Measurements from ENCODE around the gene ITCH. TPM values are rescaled to one million over a fixed set of nuclear protein-coding genes. Genes with fewer than 3 reads are reported as not detected.

Gene ITCH
- total RNA-seq, 2 experiments from 2014 or later: 51.6 to 57.9 TPM

- Mint-ChIP-seq H3K4me1 (no peaks in the 10 kb centered on the region), H3K9me3 (ENCODE audit: low read depth) (no peaks in the 10 kb centered on the region), H3K4me3 (no peak overlapping the region), H3K36me3 (peaks cover 19% of the 10 kb centered on the region), H3K27ac (no peak overlapping the region), H3K27me3 (no peaks in the 10 kb centered on the region)
- no peak for DNase-seq
- CTCF ChIA-PET: interaction anchor here (1.2 to 2.6 kb wide), 2 partner anchors 16 to 220 kb away, joined by 3 to 6 read pairs; no protein-coding TSS in a partner anchor
- no peak for ATAC-seq
These were observed 169.7 kb downstream of the ITCH start for GRCh38 chr20:34532756-34533155.

DNA sequence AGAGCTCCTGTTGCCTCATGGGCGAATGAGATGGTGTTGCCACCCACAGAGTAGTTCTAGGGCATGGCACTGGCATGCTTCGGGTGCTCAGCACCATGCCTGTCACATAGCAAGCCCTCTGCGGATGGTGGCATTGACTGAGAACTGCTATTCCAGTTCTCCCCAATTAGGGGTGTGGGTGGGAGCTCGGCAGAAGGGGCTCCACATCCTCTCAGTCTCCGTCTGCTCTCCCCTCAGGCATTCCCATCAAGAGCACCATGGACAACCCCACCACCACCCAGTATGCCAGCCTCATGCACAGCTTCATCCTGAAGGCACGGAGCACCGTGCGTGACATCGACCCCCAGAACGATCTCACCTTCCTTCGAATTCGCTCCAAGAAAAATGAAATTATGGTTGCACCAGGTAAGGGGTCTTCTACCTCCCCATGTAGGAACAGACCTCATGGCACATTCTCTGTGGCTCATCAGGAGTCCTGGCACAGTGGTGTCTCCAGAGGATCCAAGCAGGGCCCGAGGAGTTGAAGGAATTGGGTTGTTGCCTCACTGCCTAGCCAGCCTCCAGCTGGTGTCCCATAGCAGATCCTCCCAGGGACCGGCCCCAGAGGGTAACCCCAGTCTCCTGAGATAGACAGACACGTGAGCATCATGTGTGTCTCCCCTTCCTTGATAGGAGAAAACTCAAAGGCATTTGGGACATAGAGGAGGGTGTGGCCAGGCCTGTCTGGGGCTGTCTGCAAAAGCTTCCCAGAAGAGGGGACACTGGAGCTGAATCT lies 171.5 kb downstream of the ITCH start:
- DNase-seq (no peak), ATAC-seq (no peak)
- no peaks in the 10 kb centered on the region for H3K9me3 Mint-ChIP-seq (ENCODE audit: low read depth)
- no peaks in the 10 kb centered on the region for H3K4me1 Mint-ChIP-seq
- H3K4me3 Mint-ChIP-seq: no peak overlapping the region
- H3K27ac Mint-ChIP-seq: no peak overlapping the region
- CTCF ChIA-PET: interaction anchor here (1.2 kb wide), 1 partner anchor 222 kb away, joined by 5 read pairs; no protein-coding TSS in a partner anchor
- H3K36me3 Mint-ChIP-seq: peaks cover 18% of the 10 kb centered on the region
- no peaks in the 10 kb centered on the region for H3K27me3 Mint-ChIP-seq

- DNase-seq: no peak
- Mint-ChIP-seq H3K27ac (no peak overlapping the region), H3K9me3 (ENCODE audit: low read depth) (no peaks in the 10 kb centered on the region), H3K4me3 (no peak overlapping the region), H3K4me1 (no peaks in the 10 kb centered on the region), H3K36me3 (peaks cover 20% of the 10 kb centered on the region), H3K27me3 (no peaks in the 10 kb centered on the region)
- CTCF ChIA-PET: interaction anchor here (0.7 to 2.2 kb wide), 2 partner anchors 223 to 235 kb away, joined by 4 to 8 read pairs; no protein-coding TSS in a partner anchor
- ATAC-seq: no peak
These were observed 172.3 kb downstream of the ITCH start for GRCh38 chr20:34535301-34535840.

DNA sequence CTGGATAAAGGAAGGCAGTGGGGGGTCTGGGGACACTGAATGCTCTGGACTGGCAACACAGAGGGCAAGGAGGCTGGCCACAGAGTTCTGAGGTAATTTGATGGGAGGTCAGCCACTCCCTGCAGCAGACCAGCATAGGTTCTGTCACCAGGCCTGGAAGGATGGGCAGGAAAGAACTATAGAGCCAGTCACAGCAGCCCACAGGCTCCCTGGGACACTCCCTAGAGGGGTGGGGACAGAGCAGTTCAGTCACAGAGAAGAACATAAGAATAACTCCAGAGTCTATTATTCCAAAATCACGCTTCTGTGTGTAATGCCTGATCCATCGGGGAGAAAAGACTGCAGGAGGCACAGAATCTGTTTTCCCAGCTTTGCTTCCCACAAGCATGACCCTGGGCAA lies 172.8 kb downstream of the ITCH start:
- H3K4me1 Mint-ChIP-seq: peaks cover under 1% of the 10 kb centered on the region
- CTCF ChIA-PET: interaction anchor here (0.7 to 5.3 kb wide), 3 partner anchors 171 to 234 kb away, joined by 4 to 42 read pairs (median 8); no protein-coding TSS in a partner anchor
- H3K9me3 Mint-ChIP-seq (ENCODE audit: low read depth): no peaks in the 10 kb centered on the region
- H3K27me3 Mint-ChIP-seq: no peaks in the 10 kb centered on the region
- DNase-seq: no peak
- H3K4me3 Mint-ChIP-seq: no peak overlapping the region
- peaks cover 23% of the 10 kb centered on the region for H3K36me3 Mint-ChIP-seq
- no peak for ATAC-seq
- no peak overlapping the region for H3K27ac Mint-ChIP-seq

GRCh38 chr20:34536798-34537394 lies 173.8 kb downstream of the ITCH start:
- no peak overlapping the region for H3K4me3 Mint-ChIP-seq
- peaks cover 9% of the 10 kb centered on the region for H3K4me1 Mint-ChIP-seq
- peak overlapping the region; percentile 11 for H3K27ac Mint-ChIP-seq
- H3K27me3 Mint-ChIP-seq: no peaks in the 10 kb centered on the region
- peak; percentile 41 for ATAC-seq
- DNase-seq: peak; percentile 54
- CTCF ChIA-PET: interaction anchor here (0.6 to 5.3 kb wide), 8 partner anchors 20 to 233 kb away, joined by 3 to 42 read pairs (median 3); no protein-coding TSS in a partner anchor
- H3K9me3 Mint-ChIP-seq (ENCODE audit: low read depth): no peaks in the 10 kb centered on the region
- peaks cover 27% of the 10 kb centered on the region for H3K36me3 Mint-ChIP-seq

GRCh38 chr20:34537651-34538050 lies 174.6 kb downstream of the ITCH start:
- ATAC-seq (no peak), DNase-seq (no peak)
- Mint-ChIP-seq H3K27me3 (no peaks in the 10 kb centered on the region), H3K4me1 (peaks cover 9% of the 10 kb centered on the region), H3K36me3 (peaks cover 27% of the 10 kb centered on the region), H3K4me3 (no peak overlapping the region), H3K9me3 (ENCODE audit: low read depth) (no peaks in the 10 kb centered on the region), H3K27ac (no peak overlapping the region)
- CTCF ChIA-PET: interaction anchor here (1.1 to 5.3 kb wide), 11 partner anchors 21 to 232 kb away, joined by 3 to 42 read pairs (median 6); partner anchors contain the start of gene TP53INP2

DNA sequence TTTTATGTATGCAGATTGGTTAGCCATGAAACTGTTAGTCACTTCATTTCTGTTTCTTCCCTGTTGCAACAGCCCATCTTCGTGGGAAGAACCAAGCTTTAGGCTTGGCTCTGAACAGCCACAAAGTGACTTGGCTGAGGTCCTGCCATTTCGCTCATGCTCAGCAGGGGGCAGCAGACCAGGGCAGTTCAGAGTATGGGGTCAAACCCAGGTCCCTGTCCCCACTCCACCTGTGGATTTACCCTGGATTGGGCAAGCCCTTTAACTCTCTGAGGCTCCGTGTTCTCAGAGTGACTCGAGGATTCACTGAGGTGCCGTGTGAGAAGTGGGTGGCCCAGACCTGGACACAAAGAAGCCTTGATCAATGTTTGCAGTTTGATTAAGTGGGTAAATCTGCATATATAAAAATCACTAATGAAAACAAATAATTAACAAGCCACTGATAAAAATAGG lies 175.6 kb downstream of the ITCH start:
- peaks cover 9% of the 10 kb centered on the region for H3K4me1 Mint-ChIP-seq
- no peak overlapping the region for H3K4me3 Mint-ChIP-seq
- CTCF ChIA-PET: interaction anchor here (0.7 to 5.3 kb wide), 17 partner anchors 8 to 231 kb away, joined by 3 to 42 read pairs (median 4); partner anchors contain the start of gene TP53INP2
- no peak overlapping the region for H3K27ac Mint-ChIP-seq
- H3K9me3 Mint-ChIP-seq (ENCODE audit: low read depth): no peaks in the 10 kb centered on the region
- peak; percentile 42 for ATAC-seq
- no peaks in the 10 kb centered on the region for H3K27me3 Mint-ChIP-seq
- peak; percentile 65 for DNase-seq
- H3K36me3 Mint-ChIP-seq: peaks cover 27% of the 10 kb centered on the region

GRCh38 chr20:34539756-34540155 lies 176.7 kb downstream of the ITCH start:
- ATAC-seq (no peak), DNase-seq (no peak)
- Mint-ChIP-seq H3K4me1 (peaks cover 9% of the 10 kb centered on the region), H3K4me3 (no peak overlapping the region), H3K9me3 (ENCODE audit: low read depth) (no peaks in the 10 kb centered on the region), H3K27ac (no peak overlapping the region), H3K27me3 (no peaks in the 10 kb centered on the region), H3K36me3 (peaks cover 23% of the 10 kb centered on the region)
- CTCF ChIA-PET: interaction anchor here (0.6 to 5.3 kb wide), 7 partner anchors 9 to 253 kb away, joined by 3 to 42 read pairs (median 4); no protein-coding TSS in a partner anchor

- no peaks in the 10 kb centered on the region for H3K9me3 Mint-ChIP-seq (ENCODE audit: low read depth)
- H3K4me1 Mint-ChIP-seq: peaks cover 9% of the 10 kb centered on the region
- H3K36me3 Mint-ChIP-seq: peaks cover 19% of the 10 kb centered on the region
- no peak overlapping the region for H3K4me3 Mint-ChIP-seq
- DNase-seq (no peak), ATAC-seq (no peak)
- CTCF ChIA-PET: interaction anchor here (0.9 to 5.3 kb wide), 6 partner anchors 10 to 229 kb away, joined by 3 to 42 read pairs (median 4); no protein-coding TSS in a partner anchor
- H3K27me3 Mint-ChIP-seq: no peaks in the 10 kb centered on the region
- peak overlapping the region; percentile 66 for H3K27ac Mint-ChIP-seq
These were observed 177.7 kb downstream of the ITCH start for GRCh38 chr20:34540596-34541263.

DNA sequence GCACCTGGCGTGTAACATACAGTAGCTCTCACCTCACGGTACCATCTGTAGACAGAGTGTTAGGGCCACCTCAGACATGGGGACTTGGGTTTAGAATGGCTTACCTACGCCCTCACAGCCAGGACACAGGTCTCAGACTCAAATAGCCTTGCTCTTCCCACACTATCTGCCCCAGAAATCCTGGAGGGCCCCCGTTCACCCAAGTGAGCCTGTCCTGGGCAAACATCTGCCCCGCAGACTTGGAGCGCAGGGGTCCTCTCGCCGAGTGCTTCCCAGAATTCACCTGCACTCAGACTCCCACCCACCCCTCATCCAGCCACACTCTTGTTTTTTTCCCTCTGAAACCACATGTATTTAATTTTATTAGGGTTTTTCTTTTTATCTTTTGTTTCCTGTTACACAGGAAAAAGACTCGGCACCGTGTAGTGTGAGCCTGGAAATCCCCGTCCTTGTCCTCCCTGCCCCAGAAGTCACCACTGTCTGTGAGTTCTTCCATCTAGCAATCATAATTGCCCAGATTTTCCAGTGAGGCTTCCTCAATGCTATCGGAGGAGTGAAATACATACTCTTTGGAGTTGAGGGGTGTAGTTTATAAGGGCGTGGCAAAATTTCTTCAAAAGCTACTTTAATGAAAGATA lies 178.3 kb downstream of the ITCH start:
- DNase-seq: no peak
- peaks cover 9% of the 10 kb centered on the region for H3K4me1 Mint-ChIP-seq
- no peaks in the 10 kb centered on the region for H3K27me3 Mint-ChIP-seq
- H3K4me3 Mint-ChIP-seq: no peak overlapping the region
- ATAC-seq: no peak
- CTCF ChIA-PET: interaction anchor here (0.8 to 1.7 kb wide), 4 partner anchors 11 to 229 kb away, joined by 3 to 5 read pairs (median 4); no protein-coding TSS in a partner anchor
- no peaks in the 10 kb centered on the region for H3K9me3 Mint-ChIP-seq (ENCODE audit: low read depth)
- peak overlapping the region; percentile 66 for H3K27ac Mint-ChIP-seq
- peaks cover 15% of the 10 kb centered on the region for H3K36me3 Mint-ChIP-seq

DNA sequence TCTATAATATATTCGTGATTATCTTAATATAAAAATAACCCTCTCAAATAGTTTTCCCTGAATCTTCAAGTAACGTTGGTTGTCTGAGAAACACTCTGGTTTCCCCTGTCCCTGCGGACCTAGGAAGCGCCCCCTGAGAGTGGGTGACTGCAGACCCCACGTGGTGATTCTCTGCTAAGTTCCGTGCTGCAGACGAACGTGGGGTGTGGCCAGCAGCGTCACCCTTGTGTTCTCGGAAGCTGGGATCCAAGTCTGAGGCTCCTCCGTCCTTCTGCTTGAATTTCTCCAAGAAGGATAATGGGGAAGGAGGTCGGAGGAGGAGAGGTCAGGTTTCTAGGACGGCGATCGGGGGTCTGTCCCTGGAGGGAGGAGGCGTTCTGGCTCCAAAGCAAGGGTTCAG lies 178.8 kb downstream of the ITCH start:
- H3K9me3 Mint-ChIP-seq (ENCODE audit: low read depth): no peaks in the 10 kb centered on the region
- ATAC-seq (no peak), DNase-seq (no peak)
- no peak overlapping the region for H3K4me3 Mint-ChIP-seq
- H3K27me3 Mint-ChIP-seq: no peaks in the 10 kb centered on the region
- H3K27ac Mint-ChIP-seq: no peak overlapping the region
- H3K4me1 Mint-ChIP-seq: peaks cover 9% of the 10 kb centered on the region
- peaks cover 15% of the 10 kb centered on the region for H3K36me3 Mint-ChIP-seq
- CTCF ChIA-PET: interaction anchor here (0.8 to 1.2 kb wide), 2 partner anchors 158 to 228 kb away, joined by 3 to 4 read pairs; no protein-coding TSS in a partner anchor

GRCh38 chr20:34542439-34542838 lies 179.4 kb downstream of the ITCH start:
- H3K4me1 Mint-ChIP-seq: peaks cover 9% of the 10 kb centered on the region
- DNase-seq (no peak), ATAC-seq (no peak)
- H3K27me3 Mint-ChIP-seq: no peaks in the 10 kb centered on the region
- no peaks in the 10 kb centered on the region for H3K9me3 Mint-ChIP-seq (ENCODE audit: low read depth)
- CTCF ChIA-PET: interaction anchor here (0.8 to 1.3 kb wide), 2 partner anchors 12 to 158 kb away, joined by 3 read pairs; no protein-coding TSS in a partner anchor
- H3K36me3 Mint-ChIP-seq: peaks cover 10% of the 10 kb centered on the region
- no peak overlapping the region for H3K4me3 Mint-ChIP-seq
- H3K27ac Mint-ChIP-seq: no peak overlapping the region

Data from activated CD8-positive, alpha-beta memory T cell treated with anti-CD3 and anti-CD28 coated beads, Interleukin-2, amount 10 ng/mL, durations not matched to agents 7 days and 5 days (primary cell).